HEK293 (cell line): ENCODE results near the gene SOX9.

ENCODE experiments used
- CTCF ChIA-PET: fragments of 350-600 bp; formaldehyde crosslinking; extraction: SDS; loops from one replicate; lab custom pipeline; 2021; ENCODE audit warnings: antibody characterized with exemption; lab: Yijun Ruan, JAX
- POLR2A ChIA-PET: fragments of 300-600 bp; formaldehyde crosslinking; extraction: SDS; loops from one replicate; lab custom pipeline; 2020; ENCODE audit warnings: antibody characterized with exemption, inconsistent platforms; lab: Yijun Ruan, JAX
- H3K27ac ChIP-seq: fragments of 200-500 bp; sonication (Bioruptor generic); 2 replicates; pipeline ENCODE4 v1.5.1; 2014; ENCODE audit warnings: low read depth, low read length, control low read depth, inconsistent platforms; ENCODE audit errors: extremely low read depth
- H3K36me3 ChIP-seq, 2 experiments: fragments of 200-500 bp in 1 of 2; sonication (Bioruptor generic) in 1 of 2; 1 replicate in 1 of 2; 2 replicates in 1 of 2; pipeline ENCODE4 v1.5.1; 2014 to 2017; ENCODE audit warnings: inconsistent platforms in 2 of 2, low read length in 2 of 2; ENCODE audit not compliant: control insufficient read depth in 2 of 2, insufficient read depth in 1 of 2
- H3K4me1 ChIP-seq: fragments of 200-500 bp; sonication (Bioruptor generic); 2 replicates; pipeline ENCODE4 v1.5.1; 2014; ENCODE audit warnings: mild to moderate bottlenecking, low read length, inconsistent platforms; ENCODE audit not compliant: control insufficient read depth, insufficient read depth
- H3K4me3 ChIP-seq: 2 replicates; pipeline ENCODE4 v1.5.1; 2011; ENCODE audit warnings: low read depth, mild to moderate bottlenecking, control low read depth, low read length, moderate library complexity
- H3K9me3 ChIP-seq: fragments of 200-500 bp; sonication (Bioruptor generic); 2 replicates; pipeline ENCODE4 v1.5.1; 2014; ENCODE audit warnings: low read depth, low read length, inconsistent platforms; ENCODE audit not compliant: control insufficient read depth, insufficient read depth
- ELK4 ChIP-seq: IDR thresholded peaks from 2 replicates; pipeline ENCODE4 v1.6.1; 2011; ENCODE audit warnings: mild to moderate bottlenecking, low read depth, low read length, borderline replicate concordance
- GLI2 ChIP-seq: fragments of 450-650 bp; formaldehyde crosslinking; IDR thresholded peaks from 2 replicates; pipeline ENCODE4; 2017; ENCODE audit warnings: missing biosample characterization, missing genetic modification characterization, low read depth, borderline replicate concordance
- HOXC10 ChIP-seq: sonication (generic); formaldehyde crosslinking; IDR thresholded peaks from 2 replicates; pipeline ENCODE4 v1.8.1; 2023; ENCODE audit warnings: mild to moderate bottlenecking, missing genetic modification reagents
- INSM2 ChIP-seq: fragments of 450-650 bp; formaldehyde crosslinking; IDR thresholded peaks from 2 replicates; pipeline ENCODE4 v1.5.1; 2016; ENCODE audit warnings: missing biosample characterization, missing genetic modification characterization
- KLF16 ChIP-seq: fragments of 450-650 bp; formaldehyde crosslinking; IDR thresholded peaks from 2 replicates; pipeline ENCODE4 v1.5.1; 2017; ENCODE audit warnings: missing biosample characterization, missing genetic modification characterization
- KLF8 ChIP-seq: fragments of 450-650 bp; formaldehyde crosslinking; IDR thresholded peaks from 2 replicates; pipeline ENCODE4 v1.5.1; 2016; ENCODE audit warnings: missing biosample characterization, missing genetic modification characterization
- PRDM1 ChIP-seq: fragments of 450-650 bp; formaldehyde crosslinking; IDR thresholded peaks from 2 replicates; pipeline ENCODE4; 2016; ENCODE audit warnings: missing biosample characterization, missing genetic modification characterization
- PRDM4 ChIP-seq: fragments of 450-650 bp; formaldehyde crosslinking; IDR thresholded peaks from 2 replicates; pipeline ENCODE4 v1.5.1; 2017; ENCODE audit warnings: missing biosample characterization, missing genetic modification characterization
- ZFP3 ChIP-seq: fragments of 450-650 bp; formaldehyde crosslinking; IDR thresholded peaks from 2 replicates; pipeline ENCODE4 v1.5.1; 2016; ENCODE audit warnings: low read depth, missing biosample characterization, missing genetic modification characterization
- ZNF112 ChIP-seq: fragments of 450-650 bp; formaldehyde crosslinking; IDR thresholded peaks from 2 replicates; pipeline ENCODE4 v1.5.0; 2017; ENCODE audit warnings: missing biosample characterization, missing genetic modification characterization
- ZNF121 ChIP-seq: fragments of 450-650 bp; formaldehyde crosslinking; IDR thresholded peaks from 2 replicates; pipeline ENCODE4 v1.5.1; 2016; ENCODE audit warnings: missing biosample characterization, missing genetic modification characterization
- ZNF302 ChIP-seq: fragments of 450-650 bp; formaldehyde crosslinking; IDR thresholded peaks from 2 replicates; pipeline ENCODE4 v1.5.1; 2016; ENCODE audit warnings: missing biosample characterization, missing genetic modification characterization, low read depth
- ZNF335 ChIP-seq: fragments of 450-650 bp; formaldehyde crosslinking; conservative IDR thresholded peaks from 2 replicates; pipeline ENCODE4 v1.5.1; 2016; ENCODE audit warnings: missing biosample characterization, missing genetic modification characterization
- ZNF398 ChIP-seq: fragments of 450-650 bp; formaldehyde crosslinking; IDR thresholded peaks from 2 replicates; pipeline ENCODE4 v1.5.1; 2017; ENCODE audit warnings: missing biosample characterization, missing genetic modification characterization
- ZNF423 ChIP-seq: fragments of 450-650 bp; formaldehyde crosslinking; IDR thresholded peaks from 2 replicates; pipeline ENCODE4 v1.5.1; 2016; ENCODE audit warnings: missing biosample characterization, missing genetic modification characterization
- ZNF514 ChIP-seq: fragments of 450-650 bp; formaldehyde crosslinking; IDR thresholded peaks from 2 replicates; pipeline ENCODE4 v1.5.1; 2016; ENCODE audit warnings: missing biosample characterization, missing genetic modification characterization
- ZNF530 ChIP-seq: fragments of 450-650 bp; formaldehyde crosslinking; IDR thresholded peaks from 2 replicates; pipeline ENCODE4 v1.5.1; 2016; ENCODE audit warnings: low read depth, missing biosample characterization, missing genetic modification characterization
- ZNF548 ChIP-seq: fragments of 450-650 bp; formaldehyde crosslinking; IDR thresholded peaks from 2 replicates; pipeline ENCODE4 v1.5.1; 2016; ENCODE audit warnings: missing biosample characterization, missing genetic modification characterization
- ZNF624 ChIP-seq: fragments of 450-650 bp; formaldehyde crosslinking; IDR thresholded peaks from 2 replicates; pipeline ENCODE4 v1.5.1; 2017; ENCODE audit warnings: missing biosample characterization, missing genetic modification characterization
- ZSCAN4 ChIP-seq: fragments of 450-650 bp; formaldehyde crosslinking; IDR thresholded peaks from 2 replicates; pipeline ENCODE4 v1.5.1; 2017; ENCODE audit warnings: missing biosample characterization, missing genetic modification characterization

SOX9 gene

GRCh38 chr17:72167593-72167992, 46.8 kb downstream of the SOX9 start:
- ChIA-PET POLR2A (interaction anchor here (0.8 kb wide), 1 partner anchor 47 kb away, joined by 3 read pairs; the partner anchor contains the start of gene SOX9), CTCF (no interaction called here)
- Histone ChIP-seq H3K4me1 (no peaks in the 10 kb centered on the region), H3K36me3 (no peaks in the 10 kb centered on the region), H3K27ac (no peak overlapping the region), H3K4me3 (no peak overlapping the region), H3K9me3 (no peaks in the 10 kb centered on the region)
- TF ChIP-seq ZNF548 (tag by site-specific recombination) = no peak
- TF ChIP-seq ZFP3 (tag by site-specific recombination) = no peak
- TF ChIP-seq ZNF335 (tag by site-specific recombination) = no peak
- TF ChIP-seq PRDM4 = no peak
- TF ChIP-seq ZNF530 (tag by site-specific recombination) = no peak
- TF ChIP-seq ELK4 = no peak
- TF ChIP-seq ZNF121 (tag by site-specific recombination) = no peak
- TF ChIP-seq ZNF112 = no peak
- no peak for TF ChIP-seq KLF8 (tag by site-specific recombination)
- no peak for TF ChIP-seq INSM2
- no peak for TF ChIP-seq ZNF398 (tag by site-specific recombination)
- TF ChIP-seq ZNF423 (tag by site-specific recombination) = no peak
- TF ChIP-seq ZNF514 = no peak
- no peak for TF ChIP-seq HOXC10 (CRISPR knock-in tag)
- TF ChIP-seq ZNF302 (tag by site-specific recombination) = no peak
- TF ChIP-seq GLI2 (tag by site-specific recombination) = no peak
- TF ChIP-seq KLF16 (tag by site-specific recombination) = no peak
- TF ChIP-seq ZNF624 (tag by site-specific recombination) = no peak

- H3K4me3 ChIP-seq = no peak overlapping the region
- POLR2A ChIA-PET = no interaction called here
- no peaks in the 10 kb centered on the region for H3K36me3 ChIP-seq
- TF ChIP-seq ZSCAN4 = no peak
- 0 out of 2 replicates have a peak, but pooled peaks have one; percentile 24 for TF ChIP-seq PRDM1
- TF ChIP-seq, all 188 proteins: peak for 1
- H3K4me1 ChIP-seq = no peaks in the 10 kb centered on the region; the same call in 1 of the 2 replicates
- CTCF ChIA-PET = interaction anchor here (0.7 kb wide), 1 partner anchor 12 kb away, joined by 4 read pairs; no protein-coding TSS in a partner anchor
- no peaks in the 10 kb centered on the region for H3K9me3 ChIP-seq
- no peak overlapping the region for H3K27ac ChIP-seq
Measured at GRCh38 chr17:72169823-72170222, 49.0 kb downstream of the SOX9 start.
